GM21723 (cell line): ENCODE data around the gene MTF1.

Experiments used
- ATAC-seq: cut with Tn5 transposase; IDR thresholded peaks from one replicate; pipeline ENCODE4 v1.9.1; 2021; ENCODE audit warnings: mild to moderate bottlenecking, moderate library complexity; ENCODE audit not compliant: unreplicated experiment

Gene MTF1

DNA sequence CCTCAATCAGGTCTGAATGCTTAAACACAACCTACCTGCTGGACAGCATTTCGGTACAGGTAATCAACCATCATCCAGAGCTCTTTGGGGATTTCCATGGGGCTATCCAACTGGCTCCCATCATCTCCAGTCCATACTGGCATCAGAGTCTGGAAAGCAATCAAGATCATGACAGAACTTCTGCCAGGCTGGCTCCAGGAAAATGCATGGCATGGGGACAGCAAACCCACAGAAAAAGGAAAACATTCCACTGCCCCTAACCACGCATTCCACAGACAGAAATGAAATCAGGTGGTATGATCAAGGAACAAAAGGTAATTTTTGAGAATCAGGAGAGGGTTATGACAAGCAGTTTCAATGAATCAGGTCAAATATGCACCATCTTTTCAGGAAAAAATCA is 9.1 kb upstream of the MTF1 start:
- no peak for ATAC-seq

DNA sequence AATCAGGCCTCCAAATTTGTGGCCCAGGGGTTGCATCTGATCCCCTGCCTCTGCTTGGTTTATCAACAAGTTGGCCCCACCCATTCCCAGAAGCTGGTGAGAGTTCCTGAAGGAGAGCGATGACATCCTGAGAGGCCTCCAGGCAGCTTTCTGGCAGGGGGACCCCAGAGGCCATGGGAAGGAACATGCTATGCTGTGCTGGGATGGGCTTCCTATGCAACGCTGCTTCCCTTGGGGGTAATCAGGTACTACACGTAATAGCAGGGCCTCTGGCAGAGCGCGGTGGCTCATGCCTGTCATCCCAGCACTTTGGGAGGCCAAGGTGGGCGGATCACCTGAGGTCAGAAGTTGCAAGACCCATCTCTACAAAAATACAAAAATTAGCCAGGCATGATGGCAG is 8.4 kb upstream of the MTF1 start:
- no peak for ATAC-seq

DNA sequence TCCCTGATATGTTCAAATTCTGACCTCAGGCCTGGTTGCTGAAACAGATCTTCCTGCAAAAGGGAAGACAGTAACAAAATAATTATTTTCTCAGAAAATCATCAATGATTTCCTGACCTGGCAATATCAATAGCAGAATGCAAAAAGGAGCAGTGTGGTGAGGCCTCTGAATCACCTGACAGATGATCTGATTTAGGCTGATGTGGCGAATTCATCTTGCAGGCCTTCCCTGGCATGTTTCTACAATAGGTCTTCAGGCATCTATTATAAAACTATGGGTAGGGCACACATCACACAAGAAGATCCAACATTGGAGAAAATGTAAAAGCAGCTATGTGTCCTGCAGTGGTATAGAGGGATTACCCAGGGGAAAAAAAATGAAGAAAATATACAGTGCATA is 7.1 kb upstream of the MTF1 start:
- no peak for ATAC-seq

DNA sequence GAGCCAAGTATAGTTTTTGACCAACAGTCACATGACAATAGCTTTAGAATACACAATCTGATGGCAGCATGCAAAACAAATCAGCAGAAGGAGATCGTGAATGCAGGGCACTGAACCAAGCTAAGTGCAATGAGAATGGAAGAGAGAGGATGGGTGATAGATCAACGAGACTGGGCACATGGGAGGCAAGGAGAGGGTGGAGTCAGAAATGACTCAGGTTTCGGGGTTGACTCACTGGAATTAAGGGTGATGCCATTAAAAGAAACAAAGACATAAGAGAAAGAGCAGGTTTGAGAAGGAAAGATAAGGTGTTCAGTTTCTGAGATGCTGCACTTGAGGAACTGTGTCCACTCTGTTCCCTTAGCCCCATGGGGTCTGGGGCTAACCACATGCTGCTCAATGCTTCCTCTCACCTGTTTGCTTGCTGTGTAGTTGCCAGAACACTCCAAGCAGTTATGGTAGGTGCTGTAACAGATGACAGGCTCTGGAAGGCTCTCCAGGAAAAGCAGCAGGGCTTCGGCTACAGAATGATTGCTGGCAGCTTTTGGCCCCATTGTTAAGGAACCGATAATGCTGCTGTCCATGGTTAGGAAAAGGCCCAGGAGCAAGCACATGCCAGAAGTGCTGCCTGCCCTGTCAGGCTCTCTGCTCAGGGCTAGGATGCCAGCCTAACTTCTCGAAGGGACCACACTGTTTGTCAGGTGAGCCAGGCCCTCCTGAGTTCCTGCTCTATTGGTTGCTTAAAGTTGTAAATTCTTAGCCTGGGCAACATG is 6.1 kb upstream of the MTF1 start:
- ATAC-seq: no peak

DNA sequence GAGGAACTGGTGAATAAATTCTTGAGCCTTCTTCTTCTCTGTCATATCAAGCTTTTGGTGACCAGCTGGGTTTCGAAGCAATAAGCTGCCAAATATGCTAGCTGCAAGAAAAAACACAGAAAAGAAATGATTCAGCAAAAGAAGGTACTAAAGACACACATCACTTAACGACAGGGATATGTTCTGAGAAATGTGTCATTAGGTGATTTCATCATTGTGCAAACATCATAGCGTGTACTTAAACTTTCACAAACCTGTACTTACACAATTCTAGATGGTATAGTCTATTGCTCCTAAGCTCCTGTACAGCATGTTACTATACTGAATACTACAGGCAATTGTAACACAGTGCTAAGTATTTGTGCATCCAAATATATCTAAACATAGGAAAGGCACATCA is 2.9 kb upstream of the MTF1 start:
- ATAC-seq: no peak

DNA sequence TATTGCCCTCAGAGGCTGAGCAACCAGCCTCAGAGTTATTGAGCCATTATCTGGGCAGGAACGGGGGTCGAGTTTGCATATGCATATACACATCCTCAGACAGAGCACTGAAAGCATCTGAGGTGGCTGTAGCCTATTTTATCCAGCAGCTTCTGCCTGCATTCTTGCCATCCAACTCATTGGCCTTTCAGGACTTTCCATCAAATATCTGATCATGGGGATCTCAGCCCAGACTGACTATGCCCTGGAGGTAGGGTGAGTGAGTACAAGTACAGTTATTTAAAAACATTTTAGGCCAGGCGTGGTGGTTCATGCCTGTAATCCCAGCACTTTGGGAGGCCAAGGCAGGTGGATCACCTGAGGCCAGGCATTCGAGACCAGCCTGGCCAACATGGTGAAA is 1.8 kb upstream of the MTF1 start:
- no peak for ATAC-seq

DNA sequence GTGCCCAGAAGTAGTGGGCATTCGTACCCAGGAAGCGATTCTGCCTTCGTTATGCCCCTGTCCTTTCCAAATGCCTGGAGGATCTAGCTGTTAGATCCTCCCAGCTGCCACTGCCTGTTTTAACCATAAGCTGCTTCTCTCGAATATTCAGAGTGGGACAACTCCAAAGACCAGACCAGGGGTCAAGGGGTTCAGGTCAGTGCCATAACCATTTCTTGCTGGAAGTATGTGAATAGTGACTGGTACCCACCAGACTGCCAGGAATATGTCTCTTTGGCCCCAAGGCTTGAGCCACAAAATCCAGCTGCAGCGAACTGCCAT is 914 bp upstream of the MTF1 start:
- no peak for ATAC-seq

DNA sequence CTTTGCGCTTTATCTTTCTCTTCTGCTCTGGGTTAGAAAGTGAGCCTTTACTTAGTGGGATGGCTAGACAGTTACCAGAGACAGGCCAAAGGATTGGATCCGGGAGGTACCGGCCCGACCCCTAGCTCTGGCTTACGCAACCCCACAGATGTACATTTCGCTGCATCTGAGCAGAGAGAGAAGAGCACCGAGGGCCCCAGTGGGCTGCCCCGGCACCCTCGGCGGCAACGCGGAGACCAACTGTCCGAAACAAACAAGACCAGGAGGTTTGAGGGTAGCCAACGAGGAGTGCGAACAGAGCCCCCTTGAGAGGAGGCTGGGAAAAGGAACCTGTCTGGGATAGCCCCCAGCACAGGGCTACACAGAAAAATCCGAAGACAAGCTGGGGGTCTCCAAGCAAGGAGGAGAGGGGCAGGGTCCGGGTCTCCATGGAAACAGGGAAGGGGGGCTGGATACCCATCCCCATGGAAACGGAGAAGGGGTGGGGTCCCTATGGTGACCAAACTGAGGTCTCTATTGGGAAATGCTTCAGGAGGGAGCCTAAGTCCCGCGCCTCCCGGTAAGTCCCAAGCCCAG is 373 bp downstream of the MTF1 start:
- peak; percentile 34 for ATAC-seq

DNA sequence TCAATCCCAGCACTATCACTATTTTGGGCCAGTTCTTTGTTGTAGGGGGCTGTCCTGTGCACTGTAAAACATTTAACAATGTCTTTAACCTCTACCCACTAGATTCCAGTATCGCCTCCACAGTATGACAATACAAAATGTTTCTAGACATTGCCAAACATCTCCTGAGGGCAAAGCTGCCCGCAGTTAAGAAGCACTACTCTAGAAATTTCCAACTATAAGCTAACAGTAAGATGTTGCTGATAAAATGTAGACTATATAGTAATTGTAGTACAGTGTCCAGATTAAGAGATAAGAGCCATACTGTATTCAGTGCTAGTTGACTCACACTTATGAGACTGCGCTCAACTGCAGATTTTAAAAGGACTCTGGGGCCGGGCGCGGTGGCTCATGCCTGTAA is 5.0 kb downstream of the MTF1 start:
- no peak for ATAC-seq

DNA sequence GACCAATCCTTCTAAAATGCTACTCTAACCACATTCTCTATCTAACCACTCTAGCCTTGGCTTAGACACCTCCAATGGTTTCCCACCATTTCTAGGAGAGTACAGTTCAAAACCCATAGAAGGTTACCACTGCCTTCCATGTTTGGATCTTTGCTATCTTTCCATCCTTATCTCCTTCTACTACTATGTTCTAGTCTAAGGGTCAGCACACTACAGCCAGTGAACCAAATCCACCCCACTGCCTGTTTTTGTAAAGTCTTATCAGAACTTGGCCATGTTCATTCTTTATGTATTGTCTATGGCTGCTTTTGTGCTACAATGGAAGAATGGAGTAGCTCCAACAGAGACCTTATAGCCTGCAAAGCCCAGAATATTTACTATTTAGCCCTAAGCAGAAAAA is 6.2 kb downstream of the MTF1 start:
- no peak for ATAC-seq

DNA sequence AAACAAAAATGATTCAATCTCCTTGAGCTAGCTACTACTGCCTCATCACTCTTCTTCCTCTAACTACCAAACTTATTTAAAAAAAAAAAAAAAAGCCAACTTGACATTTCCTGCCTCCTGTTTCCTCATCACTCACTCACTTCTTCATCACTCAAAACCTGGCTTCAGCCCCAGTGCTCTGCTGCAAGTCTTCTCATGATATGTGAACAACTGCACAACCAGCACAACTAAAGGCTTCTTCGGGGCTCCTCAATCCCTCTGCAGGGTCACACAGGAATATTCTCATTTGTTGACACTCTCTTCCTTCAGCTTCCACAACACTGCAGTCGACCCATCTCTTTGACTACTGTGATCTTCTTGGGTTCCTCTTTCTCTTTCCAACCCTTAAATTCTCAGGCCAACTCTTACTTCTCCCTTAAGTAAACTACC is 7.6 kb downstream of the MTF1 start:
- no peak for ATAC-seq

DNA sequence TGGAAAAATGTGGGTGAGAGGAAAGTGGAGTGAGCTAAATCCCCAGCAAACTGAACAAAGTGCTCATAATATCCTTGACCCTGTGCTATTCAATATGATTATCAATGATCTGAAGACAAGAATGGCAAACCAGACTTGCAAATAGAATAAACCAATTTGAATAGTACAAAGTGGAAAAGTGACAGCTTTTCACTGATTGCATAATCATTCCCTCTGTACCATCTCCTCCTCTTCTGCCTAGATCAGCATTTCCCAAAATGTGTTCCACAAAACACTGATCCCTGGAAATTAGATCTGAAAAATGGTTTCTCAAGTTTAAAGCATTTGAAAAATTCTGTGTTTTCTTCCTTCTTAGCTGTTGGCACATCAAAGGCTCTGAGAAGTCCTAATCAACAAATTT is 8.1 kb downstream of the MTF1 start:
- no peak for ATAC-seq

DNA sequence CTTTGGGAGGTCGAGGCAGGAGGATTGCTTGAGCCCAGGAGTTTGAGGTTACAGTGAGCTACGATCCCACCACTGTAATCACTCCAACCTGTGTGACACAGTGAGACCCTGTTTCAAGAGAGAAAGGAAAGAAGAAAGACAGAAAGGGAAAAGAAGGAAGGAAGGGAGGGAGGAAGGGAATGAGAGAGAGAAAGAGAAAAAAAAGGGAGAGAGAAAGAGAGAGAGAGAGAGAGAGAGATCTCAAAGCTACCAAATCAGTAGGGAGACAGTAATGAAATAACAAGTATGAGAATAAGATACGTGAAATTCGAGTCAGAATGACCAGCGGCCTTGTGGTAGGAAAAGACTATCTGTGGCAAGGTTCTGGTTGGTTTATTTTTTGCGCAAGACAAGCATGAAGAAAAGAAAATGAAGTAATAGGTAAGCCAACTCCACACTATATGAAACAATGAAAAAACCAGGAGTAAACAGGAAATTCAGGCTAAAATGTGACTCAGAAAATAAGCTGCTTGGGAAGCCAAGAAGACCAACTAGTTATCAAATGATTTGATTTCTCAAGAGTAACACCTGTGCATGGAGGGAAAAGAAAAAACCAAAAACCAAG is 8.9 kb downstream of the MTF1 start:
- ATAC-seq: no peak

DNA sequence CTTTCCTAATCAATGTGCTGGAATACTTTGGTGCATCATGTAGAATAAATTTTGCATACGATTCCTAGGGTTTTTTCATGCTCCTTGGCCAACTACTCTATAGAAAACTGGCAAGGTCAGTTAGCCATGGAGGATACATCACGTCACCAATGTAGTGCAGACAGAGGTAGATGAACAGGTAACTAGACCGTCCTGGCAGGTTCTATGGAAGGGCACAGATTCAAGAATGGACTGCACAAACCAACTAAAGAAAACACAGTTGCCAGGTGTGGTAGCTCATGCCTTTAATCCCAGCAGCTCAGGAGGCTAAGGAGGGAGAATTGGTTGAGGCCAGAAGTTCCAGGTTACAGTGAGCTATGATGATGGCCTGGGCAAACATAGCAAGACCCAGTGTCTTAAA is 9.9 kb downstream of the MTF1 start:
- no peak for ATAC-seq

DNA sequence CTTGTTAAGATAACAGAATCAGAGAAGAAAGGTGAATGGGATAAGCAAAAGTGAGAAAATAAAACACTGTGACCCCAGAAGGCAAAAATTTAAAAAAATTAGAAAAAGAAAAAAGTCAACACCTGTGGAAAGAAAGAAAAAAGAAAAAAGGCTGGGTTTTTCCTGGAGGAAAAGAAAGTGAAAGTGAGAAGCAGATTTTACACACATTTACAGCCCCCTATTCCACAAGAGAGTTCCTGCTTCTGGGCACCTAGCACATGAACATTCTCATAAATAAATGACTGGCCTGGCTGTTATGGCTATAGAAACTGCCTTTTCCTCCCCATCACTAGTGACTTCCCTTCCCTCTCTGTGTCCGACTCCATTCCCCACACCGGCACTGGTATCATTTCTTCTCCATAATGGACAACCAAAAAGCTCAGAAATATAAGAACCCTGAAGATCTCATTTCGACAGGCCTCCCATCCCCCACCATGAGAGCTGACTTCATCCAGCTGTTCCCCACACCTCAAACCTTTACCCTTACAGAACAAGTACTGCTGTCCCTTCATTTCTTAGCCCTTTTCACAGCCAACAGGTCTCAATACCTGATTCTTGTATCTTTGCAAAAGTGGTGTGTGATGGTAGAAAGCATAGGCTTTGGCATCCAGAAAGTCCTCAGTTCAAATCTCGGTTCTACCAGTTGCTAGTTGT is 12.6 kb downstream of the MTF1 start:
- ATAC-seq: no peak

DNA sequence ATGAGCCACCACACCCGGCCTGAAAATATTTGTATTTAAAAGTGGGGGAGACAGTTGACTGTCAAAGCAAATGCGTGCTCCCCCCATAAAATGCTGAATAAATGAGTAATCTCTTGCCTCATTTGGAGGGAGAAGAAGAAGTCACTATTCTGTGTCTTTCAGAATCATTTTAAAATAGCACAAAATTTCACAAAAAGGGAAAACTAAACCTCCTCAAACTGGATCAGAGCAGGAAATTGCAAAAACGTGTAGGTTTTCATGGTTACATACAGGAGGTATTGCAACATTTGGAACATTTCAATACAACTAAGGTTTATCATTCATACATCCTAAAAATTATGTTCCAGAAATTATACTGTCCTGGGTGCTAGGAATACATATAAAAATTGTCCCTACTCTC is 13.6 kb downstream of the MTF1 start:
- no peak for ATAC-seq

DNA sequence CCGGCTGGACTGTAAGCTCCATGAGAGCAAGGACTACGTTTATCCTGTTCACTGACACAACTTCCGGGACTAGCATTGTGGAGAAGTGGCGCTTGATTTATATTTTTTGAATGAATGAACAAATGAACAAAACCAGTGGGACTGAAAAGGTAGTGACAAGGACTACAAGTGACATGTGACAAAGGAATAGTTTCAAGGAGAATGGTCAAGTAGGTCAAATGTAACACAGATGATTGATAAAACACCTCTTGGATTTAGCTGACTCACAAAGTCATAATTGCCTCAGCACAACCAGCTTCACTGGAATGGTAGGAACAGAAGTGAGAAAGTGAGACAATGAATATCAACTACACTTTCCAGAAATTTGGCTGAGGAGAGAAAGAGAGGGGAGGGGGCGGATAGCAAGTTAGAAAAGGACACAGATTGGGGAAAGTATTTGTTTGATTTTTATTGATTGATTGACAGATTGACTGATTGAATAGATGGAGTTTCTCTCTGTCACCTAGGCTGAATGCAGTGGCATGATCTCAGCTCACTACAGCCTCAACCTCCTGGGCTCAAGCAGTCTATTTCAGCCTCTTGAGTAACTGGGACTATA is 14.2 kb downstream of the MTF1 start:
- ATAC-seq: no peak

DNA sequence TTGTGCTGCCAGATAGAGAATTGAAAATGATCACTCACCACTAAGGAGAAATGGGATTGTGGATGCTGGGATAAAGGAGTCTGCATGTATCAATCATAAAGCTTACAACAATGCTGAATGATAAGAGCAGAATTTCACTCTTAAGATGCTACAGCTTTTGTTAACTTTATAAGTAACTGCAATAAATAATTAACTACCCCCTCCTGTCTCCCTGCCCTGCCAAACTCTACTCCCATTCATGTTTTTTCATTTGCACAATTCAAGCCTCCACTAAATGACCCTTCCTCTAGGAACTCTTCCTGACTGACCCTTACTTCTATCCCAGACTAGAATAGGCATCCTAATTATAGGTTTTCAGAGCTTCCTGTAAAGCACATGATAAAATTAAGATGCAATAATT is 14.9 kb downstream of the MTF1 start:
- no peak for ATAC-seq

DNA sequence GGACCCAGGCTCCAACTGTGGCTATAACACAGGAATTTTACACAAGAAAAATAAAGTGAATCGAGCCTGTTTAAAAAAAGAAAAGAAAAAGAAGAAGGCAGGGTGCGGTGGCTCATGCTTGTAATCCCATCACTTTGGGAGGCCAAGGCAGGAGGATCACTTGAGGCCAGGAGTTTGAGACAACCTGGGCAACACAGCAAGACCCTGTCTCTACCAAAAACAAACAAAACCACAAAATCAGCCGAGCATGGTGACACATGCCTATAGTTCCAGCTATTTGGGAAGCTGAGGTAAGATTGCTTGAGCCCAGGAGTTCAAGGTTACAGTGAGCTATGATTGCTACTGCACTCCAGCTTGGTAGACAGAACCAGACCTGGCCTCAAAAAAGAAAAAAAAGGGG is 17.7 kb downstream of the MTF1 start:
- no peak for ATAC-seq

DNA sequence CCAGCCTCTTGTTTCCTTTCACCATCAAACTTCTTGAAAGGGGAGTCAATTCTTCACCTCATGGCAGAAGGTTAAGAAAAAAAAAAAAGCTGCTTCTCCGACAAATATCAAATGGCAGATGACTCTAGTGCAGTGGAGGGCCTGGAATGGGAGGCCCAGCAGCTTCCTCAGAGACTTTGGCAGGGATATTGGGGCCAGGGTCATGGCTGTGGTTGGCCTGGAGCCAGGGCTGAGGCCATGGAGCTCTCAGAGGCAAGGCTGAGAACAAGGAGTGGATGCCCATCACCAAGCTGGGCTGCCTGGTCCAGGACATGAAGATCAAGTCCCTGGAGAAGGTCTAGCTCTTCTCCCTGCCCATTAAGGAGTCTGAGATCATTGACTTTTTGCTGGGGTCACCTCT is 18.7 kb downstream of the MTF1 start:
- no peak for ATAC-seq

DNA sequence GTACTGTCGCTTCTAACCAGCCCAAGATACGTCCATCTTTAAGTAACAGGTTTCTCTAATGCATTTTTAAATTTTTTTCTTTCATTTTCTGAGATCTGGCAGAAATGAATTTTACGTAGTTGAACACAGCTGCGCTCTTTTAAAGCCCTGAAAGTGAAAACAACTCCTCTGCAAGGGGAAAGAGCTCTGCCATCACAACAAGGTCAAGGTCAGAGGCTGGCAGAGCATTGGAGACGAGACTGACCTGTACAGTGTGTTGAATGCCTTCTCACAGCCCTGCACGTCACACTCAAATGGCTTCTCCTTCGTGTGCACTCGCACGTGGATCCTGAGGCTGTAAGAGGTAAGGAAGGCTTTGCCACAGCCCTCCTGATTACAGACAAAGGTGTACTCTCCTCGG is 19.7 kb downstream of the MTF1 start:
- no peak for ATAC-seq

DNA sequence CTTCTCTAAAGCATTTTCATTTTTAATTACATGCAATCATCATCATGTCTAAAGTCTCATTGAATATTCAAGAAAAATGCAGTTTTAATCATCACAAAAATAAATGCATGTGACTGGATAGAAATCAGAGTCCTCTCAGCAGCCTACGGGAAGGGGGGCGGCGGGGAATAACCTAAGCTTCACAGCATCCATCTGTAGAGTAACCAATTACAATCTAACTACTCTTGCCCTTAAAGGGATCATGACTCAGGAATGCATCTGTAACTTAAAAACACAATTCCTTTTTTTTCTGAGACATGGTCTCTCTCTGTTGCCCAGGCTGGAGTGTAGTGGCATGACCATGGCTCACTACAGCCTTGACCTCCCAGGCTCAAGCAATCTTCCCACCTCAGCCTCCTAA is 22.6 kb downstream of the MTF1 start:
- ATAC-seq: no peak
